ENCODE measurements around the gene ATL2. TPM values are rescaled to one million over a fixed set of nuclear protein-coding genes. Genes with fewer than 3 reads are reported as not detected.

Gene ATL2
- total RNA-seq, 1 experiment from 2014 or later, result 66.7 TPM

- peaks cover 7% of the 10 kb centered on the region for H3K27me3 Mint-ChIP-seq (ENCODE audit: low read depth)
- no peaks in the 10 kb centered on the region for H3K4me1 ChIP-seq (ENCODE audit: insufficient read depth, low read length)
- H3K23ac ChIP-seq (ENCODE audit: insufficient read length, low read depth, low read length), result no peak overlapping the region
- no peaks in the 10 kb centered on the region for H3K9me3 ChIP-seq (ENCODE audit: control insufficient read depth, low read depth, low read length)
- no peak overlapping the region for H3K27ac Mint-ChIP-seq
- WGBS (ENCODE audit: extremely low coverage, insufficient read length, low lambda C conversion rate), result no CpG with 5 or more reads among the region's 3 CpGs
- H4K8ac ChIP-seq (replicated peaks; ENCODE audit: insufficient read length, low read depth, low read length), result no peak overlapping the region
- H3K4me3 Mint-ChIP-seq, result no peak overlapping the region
- no peak overlapping the region for H2BK15ac ChIP-seq (ENCODE audit: low read depth, low read length)
- H3K27ac ChIP-seq (ENCODE audit: insufficient read length, low read depth, low read length), result no peak overlapping the region
- H3K4ac ChIP-seq (ENCODE audit: low read depth, low read length), result no peak overlapping the region
- H3K18ac ChIP-seq (ENCODE audit: insufficient read length, low read depth, low read length), result no peak overlapping the region
- no peak overlapping the region for H2BK20ac ChIP-seq (ENCODE audit: low read depth, low read length, poor library complexity, severe bottlenecking)
- H4K5ac ChIP-seq (ENCODE audit: insufficient read length, low read depth, low read length), result no peak overlapping the region
- no peaks in the 10 kb centered on the region for H3K36me3 Mint-ChIP-seq (ENCODE audit: insufficient read depth in 1 of 3, low read depth in 3 of 3)
- H2AFZ ChIP-seq (ENCODE audit: low read length), result no peak overlapping the region
- H3K79me1 ChIP-seq (ENCODE audit: insufficient read depth, low read depth, low read length, poor library complexity, severe bottlenecking), result no peaks in the 10 kb centered on the region
- H2AK5ac ChIP-seq (ENCODE audit: insufficient read length, low read length), result no peak overlapping the region
- H3K4me2 ChIP-seq (ENCODE audit: insufficient read depth, insufficient read length, low read length), result no peak overlapping the region
- H3K9ac ChIP-seq (ENCODE audit: extremely low read depth, insufficient read length, low read length), result no peak overlapping the region
- no peak overlapping the region for H2BK12ac ChIP-seq (ENCODE audit: insufficient read length, low read depth, low read length)
- no peak overlapping the region for H3K56ac ChIP-seq (ENCODE audit: insufficient read length, low read depth, low read length)
- no peaks in the 10 kb centered on the region for H4K20me1 ChIP-seq (ENCODE audit: control insufficient read depth, insufficient read depth, insufficient read length)
- no peaks in the 10 kb centered on the region for H3K79me2 ChIP-seq (ENCODE audit: insufficient read depth, low read length)
- H3K27me3 ChIP-seq (ENCODE audit: insufficient read depth, low read length), result no peaks in the 10 kb centered on the region
- no peak overlapping the region for H3K14ac ChIP-seq (ENCODE audit: insufficient read depth, low read length)
- TF ChIP-seq, protein P1, sequence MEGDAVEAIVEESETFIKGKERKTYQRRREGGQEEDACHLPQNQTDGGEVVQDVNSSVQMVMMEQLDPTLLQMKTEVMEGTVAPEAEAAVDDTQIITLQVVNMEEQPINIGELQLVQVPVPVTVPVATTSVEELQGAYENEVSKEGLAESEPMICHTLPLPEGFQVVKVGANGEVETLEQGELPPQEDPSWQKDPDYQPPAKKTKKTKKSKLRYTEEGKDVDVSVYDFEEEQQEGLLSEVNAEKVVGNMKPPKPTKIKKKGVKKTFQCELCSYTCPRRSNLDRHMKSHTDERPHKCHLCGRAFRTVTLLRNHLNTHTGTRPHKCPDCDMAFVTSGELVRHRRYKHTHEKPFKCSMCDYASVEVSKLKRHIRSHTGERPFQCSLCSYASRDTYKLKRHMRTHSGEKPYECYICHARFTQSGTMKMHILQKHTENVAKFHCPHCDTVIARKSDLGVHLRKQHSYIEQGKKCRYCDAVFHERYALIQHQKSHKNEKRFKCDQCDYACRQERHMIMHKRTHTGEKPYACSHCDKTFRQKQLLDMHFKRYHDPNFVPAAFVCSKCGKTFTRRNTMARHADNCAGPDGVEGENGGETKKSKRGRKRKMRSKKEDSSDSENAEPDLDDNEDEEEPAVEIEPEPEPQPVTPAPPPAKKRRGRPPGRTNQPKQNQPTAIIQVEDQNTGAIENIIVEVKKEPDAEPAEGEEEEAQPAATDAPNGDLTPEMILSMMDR (conservative IDR thresholded peaks at IDR 0.05), result no peak
- H3K23me2 ChIP-seq (ENCODE audit: insufficient read length, low read depth, low read length, poor library complexity, severe bottlenecking), result no peaks in the 10 kb centered on the region
- no peak overlapping the region for H2BK120ac ChIP-seq (ENCODE audit: low read depth, low read length, poor library complexity, severe bottlenecking)
- peaks cover 15 to 19% of the 10 kb centered on the region in 2 experiments for H3K4me1 Mint-ChIP-seq
- H3K9me3 Mint-ChIP-seq, result no peaks in the 10 kb centered on the region
- no peak overlapping the region for H2BK5ac ChIP-seq (ENCODE audit: insufficient read length, low read length)
- no peak for DNase-seq
- no peak overlapping the region for H4K91ac ChIP-seq (ENCODE audit: insufficient read length, low read depth, low read length)
- no peak overlapping the region for H3T11ph ChIP-seq (ENCODE audit: low read length)
Measured at GRCh38 chr2:38423763-38424162, 46.7 kb upstream of the ATL2 start.

Data from H9 (cell line).